Keratinocyte (primary cell): Measurements from ENCODE around the gene SMARCC1. TPM values are rescaled to one million over a fixed set of nuclear protein-coding genes. Genes with fewer than 3 reads are reported as not detected.

Experiments
- DNase-seq: peaks from one replicate; pipeline ENCODE4 v3.0.0-alpha.2; 2011; ENCODE audit warnings: low read depth, missing footprints, low spot score
- FAIRE-seq: peaks from 2 replicates; lab custom pipeline; 2011; peaks lifted over from hg19 to GRCh38; lab: Jason Lieb, UNC
- H2AFZ ChIP-seq: 2 replicates; pipeline ENCODE4 v1.6.0; 2012; ENCODE audit warnings: low read length, control low read depth, inconsistent platforms; ENCODE audit not compliant: control insufficient read depth
- H3K27ac ChIP-seq: 2 replicates; pipeline ENCODE4 v1.5.1; 2011; ENCODE audit warnings: low read length; ENCODE audit not compliant: control insufficient read depth, insufficient read depth
- H3K27me3 ChIP-seq: 3 replicates; pipeline ENCODE4 v1.6.0; 2011; ENCODE audit warnings: low read length; ENCODE audit not compliant: control insufficient read depth, insufficient read depth; ENCODE audit errors: extremely low read depth
- H3K36me3 ChIP-seq, 2 experiments: 2 replicates in 1 of 2; 3 replicates in 1 of 2; pipeline ENCODE4 v1.5.1; 2011; ENCODE audit warnings: low read length in 2 of 2, mild to moderate bottlenecking in 1 of 2; ENCODE audit not compliant: control insufficient read depth in 2 of 2, insufficient read depth in 2 of 2; ENCODE audit errors: extremely low read depth in 1 of 2
- H3K4me1 ChIP-seq: 3 replicates; pipeline ENCODE4 v1.5.1; 2011; ENCODE audit warnings: low read length; ENCODE audit not compliant: control insufficient read depth, insufficient read depth; ENCODE audit errors: extremely low read depth
- H3K4me2 ChIP-seq: 3 replicates; pipeline ENCODE4 v1.6.0; 2011; ENCODE audit warnings: low read depth, low read length; ENCODE audit not compliant: control insufficient read depth, insufficient read depth; ENCODE audit errors: extremely low read depth
- H3K4me3 ChIP-seq, 3 experiments: fragments of 200-600 bp in 1 of 3; sonication (generic) in 1 of 3; 2 replicates in 2 of 3; 3 replicates in 1 of 3; pipeline ENCODE4 v1.5.1; 2011 to 2016; ENCODE audit warnings: low read length in 3 of 3, mild to moderate bottlenecking in 3 of 3, control low read depth in 2 of 3, inconsistent platforms in 1 of 3, low read depth in 1 of 3, mixed read lengths in 1 of 3, mixed run types in 1 of 3, moderate library complexity in 1 of 3; ENCODE audit not compliant: control insufficient read depth in 2 of 3, insufficient read depth in 2 of 3; ENCODE audit errors: extremely low read depth in 1 of 3
- H3K79me2 ChIP-seq: 2 replicates; pipeline ENCODE4 v1.6.0; 2012; ENCODE audit warnings: low read length; ENCODE audit not compliant: control insufficient read depth, insufficient read depth
- H3K9ac ChIP-seq: 3 replicates; pipeline ENCODE4 v1.6.0; 2011; ENCODE audit warnings: low read length; ENCODE audit not compliant: control insufficient read depth, insufficient read depth; ENCODE audit errors: extremely low read depth
- H3K9me1 ChIP-seq: 3 replicates; pipeline ENCODE4 v1.6.0; 2011; ENCODE audit warnings: low read length; ENCODE audit not compliant: control insufficient read depth, insufficient read depth; ENCODE audit errors: extremely low read depth
- H3K9me3 ChIP-seq: 2 replicates; pipeline ENCODE4 v1.5.1; 2012; ENCODE audit warnings: low read depth, low read length; ENCODE audit not compliant: control insufficient read depth
- H4K20me1 ChIP-seq: 3 replicates; pipeline ENCODE4 v1.6.0; 2011; ENCODE audit warnings: low read length; ENCODE audit not compliant: control insufficient read depth, insufficient read depth; ENCODE audit errors: extremely low read depth
- CTCF ChIP-seq, 3 experiments: IDR thresholded peaks in 1 of 3; conservative IDR thresholded peaks in 1 of 3; optimal IDR thresholded peaks in 1 of 3; 2 replicates in 2 of 3; 3 replicates in 1 of 3; pipeline versions ENCODE3 to v1.5.1; 2011; ENCODE audit warnings: low read length in 3 of 3, mild to moderate bottlenecking in 3 of 3, moderate library complexity in 2 of 3, control low read depth in 1 of 3, inconsistent platforms in 1 of 3; ENCODE audit not compliant: insufficient read depth in 2 of 3; ENCODE audit errors: extremely low read depth in 1 of 3
- EZH2 ChIP-seq: IDR thresholded peaks from one replicate; pipeline ENCODE4 v1.6.1; 2012; ENCODE audit warnings: inconsistent platforms, mild to moderate bottlenecking, low read length, moderate library complexity
- dilution Hi-C: fragments of 300-500 bp; cut with MboI; formaldehyde crosslinking; loops from one replicate; pipeline ENCODE4 v1.7.0; 2020; ENCODE audit warnings: low sequenced_read_pairs; ENCODE audit not compliant: extremely low pct_ligation_motif_present
- polyA plus RNA-seq, 5 experiments: library from polyadenylated mRNA; depleted of rRNA in 3 of 5; stranded (reverse) in 3 of 5; stranded (forward) in 1 of 5; unstranded in 1 of 5; fragments of >200 nt; gene quantifications; 1 replicate in 1 of 5; 2 replicates in 3 of 5; 3 replicates in 1 of 5; pipeline versions ENCODE4 v1.2.1 to v1.2.3, GENCODE V29; 2011 to 2012; ENCODE audit warnings: missing spikeins in 2 of 5, low read depth in 1 of 5, low replicate concordance in 1 of 5

Gene SMARCC1
- polyA plus RNA-seq, 1 donor (not counting 4 experiments of a cell fraction or from before 2014, with no cell fraction given), result 39.7 TPM

DNA sequence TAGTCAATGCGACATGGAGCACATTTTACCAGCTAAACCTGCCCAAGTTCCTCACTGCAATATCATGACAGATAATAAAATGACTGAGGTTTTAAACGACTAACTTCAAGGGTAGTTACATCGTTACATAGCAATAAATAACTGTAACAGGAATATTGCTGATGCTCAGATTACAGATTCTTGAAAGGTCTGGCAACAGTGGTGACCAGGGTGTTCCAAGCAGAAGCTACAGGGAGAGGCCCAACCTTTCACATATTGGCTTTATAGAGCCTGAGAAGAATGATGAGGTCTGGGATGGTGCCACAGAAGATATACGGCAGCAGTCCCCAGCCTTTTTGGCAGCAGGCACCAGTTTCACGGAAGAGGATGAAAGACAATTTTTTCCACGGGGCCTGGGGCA lies 151.9 kb downstream of the SMARCC1 start:
- H3K9me1 ChIP-seq, result no peaks in the 10 kb centered on the region
- no peaks in the 10 kb centered on the region for H3K9me3 ChIP-seq
- H3K4me3 ChIP-seq, result no peak overlapping the region
- DNase-seq, result no peak
- no peak for FAIRE-seq
- H3K27me3 ChIP-seq, result no peaks in the 10 kb centered on the region
- no peaks in the 10 kb centered on the region for H3K79me2 ChIP-seq
- H3K4me2 ChIP-seq, result no peak overlapping the region
- dilution Hi-C loops, result no loop called here
- H3K27ac ChIP-seq, result no peak overlapping the region
- peaks cover 6 to 24% of the 10 kb centered on the region in 2 experiments for H3K36me3 ChIP-seq
- H3K4me1 ChIP-seq, result no peaks in the 10 kb centered on the region
- H2AFZ ChIP-seq, result no peak overlapping the region
- H3K9ac ChIP-seq, result no peak overlapping the region
- no peaks in the 10 kb centered on the region for H4K20me1 ChIP-seq
- TF ChIP-seq CTCF (optimal IDR thresholded peaks at IDR 0.05 in 1 of 3, IDR thresholded peaks at IDR 0.05 in 1 of 3, conservative IDR thresholded peaks at IDR 0.05 in 1 of 3; ENCODE audit: extremely low read depth in 1 of 3, insufficient read depth in 2 of 3, low read length in 3 of 3), result no peak

DNA sequence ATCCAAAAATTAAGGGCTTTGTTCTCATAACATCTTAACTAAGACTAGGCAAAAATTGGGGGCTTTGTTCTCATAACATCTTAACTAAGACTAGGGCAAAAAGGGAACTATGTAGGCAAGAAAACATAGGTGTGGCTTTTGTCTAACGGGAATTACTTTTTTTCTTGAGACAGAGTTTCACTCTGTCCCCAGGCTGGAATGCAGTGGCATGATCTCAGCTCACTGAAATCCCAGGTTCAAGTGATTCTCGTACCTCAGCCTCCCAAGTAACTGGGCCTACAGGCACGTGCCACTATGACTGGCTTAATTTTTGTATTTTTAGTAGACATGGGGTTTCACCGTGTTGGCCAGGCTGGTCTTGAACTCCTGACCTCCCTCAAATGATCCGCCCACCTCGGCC lies 153.3 kb downstream of the SMARCC1 start:
- no peaks in the 10 kb centered on the region for H3K79me2 ChIP-seq
- H3K4me3 ChIP-seq, result no peak overlapping the region
- H3K4me2 ChIP-seq, result no peak overlapping the region
- TF ChIP-seq CTCF (optimal IDR thresholded peaks at IDR 0.05 in 1 of 3, IDR thresholded peaks at IDR 0.05 in 1 of 3, conservative IDR thresholded peaks at IDR 0.05 in 1 of 3; ENCODE audit: extremely low read depth in 1 of 3, insufficient read depth in 2 of 3, low read length in 3 of 3), result no peak
- no peak for TF ChIP-seq EZH2
- H3K4me1 ChIP-seq, result no peaks in the 10 kb centered on the region
- DNase-seq (no peak), FAIRE-seq (no peak)
- peaks cover 6 to 24% of the 10 kb centered on the region in 2 experiments for H3K36me3 ChIP-seq
- no peaks in the 10 kb centered on the region for H3K9me1 ChIP-seq
- H4K20me1 ChIP-seq, result no peaks in the 10 kb centered on the region
- no peak overlapping the region for H2AFZ ChIP-seq
- dilution Hi-C loops, result no loop called here
- H3K9me3 ChIP-seq, result no peaks in the 10 kb centered on the region
- H3K27me3 ChIP-seq, result no peaks in the 10 kb centered on the region
- no peak overlapping the region for H3K9ac ChIP-seq
- H3K27ac ChIP-seq, result no peak overlapping the region
